Loucy (cell line): Measurements from ENCODE around the gene CACNA1S.

Experiments
- H2AFZ ChIP-seq: fragments of 200-600 bp; sonication (generic); 2 replicates; pipeline ENCODE4 v1.6.0; 2016; ENCODE audit warnings: antibody characterized with exemption, mild to moderate bottlenecking, low read length, moderate library complexity
- H3F3A ChIP-seq: fragments of 200-600 bp; 2 replicates; pipeline ENCODE4 v1.6.0; 2016; ENCODE audit warnings: antibody characterized with exemption, low read depth, mild to moderate bottlenecking
- H3K27me3 ChIP-seq: fragments of 200-600 bp; sonication (generic); 2 replicates; pipeline ENCODE4 v1.6.1; 2014; ENCODE audit warnings: low read length, mild to moderate bottlenecking; ENCODE audit not compliant: insufficient read depth, poor library complexity, severe bottlenecking
- H3K36me3 ChIP-seq: fragments of 200-600 bp; sonication (generic); 2 replicates; pipeline ENCODE4 v1.6.1; 2016; ENCODE audit warnings: low read length; ENCODE audit not compliant: insufficient read depth
- H3K4me1 ChIP-seq: fragments of 200-600 bp; sonication (generic); 2 replicates; pipeline ENCODE4 v1.5.1; 2014; ENCODE audit warnings: low read length, mild to moderate bottlenecking; ENCODE audit not compliant: insufficient read depth, poor library complexity, severe bottlenecking
- H3K4me2 ChIP-seq: fragments of 200-600 bp; sonication (generic); 2 replicates; pipeline ENCODE4 v1.6.0; 2014; ENCODE audit warnings: antibody characterized with exemption, low read length, low read depth, mild to moderate bottlenecking; ENCODE audit not compliant: poor library complexity, severe bottlenecking
- H3K4me3 ChIP-seq: fragments of 200-600 bp; sonication (generic); 2 replicates; pipeline ENCODE4 v1.5.1; 2014; ENCODE audit warnings: low read length, mild to moderate bottlenecking, mixed read lengths; ENCODE audit not compliant: poor library complexity, severe bottlenecking
- H3K79me2 ChIP-seq: fragments of 200-600 bp; sonication (generic); 2 replicates; pipeline ENCODE4 v1.6.1; 2014; ENCODE audit warnings: low read length; ENCODE audit not compliant: insufficient read depth
- H3K9ac ChIP-seq: fragments of 200-600 bp; sonication (generic); 2 replicates; pipeline ENCODE4 v1.6.0; 2014; ENCODE audit warnings: mild to moderate bottlenecking, low read depth, low read length, moderate library complexity; ENCODE audit not compliant: poor library complexity, severe bottlenecking
- H3K9me2 ChIP-seq: fragments of 200-600 bp; sonication (generic); replicated peaks from 2 replicates; pipeline ENCODE4 v1.6.1; 2016; ENCODE audit warnings: low read depth, low read length, mixed read lengths
- H3K9me3 ChIP-seq: fragments of 200-600 bp; sonication (generic); 2 replicates; pipeline ENCODE4 v1.6.1; 2014; ENCODE audit warnings: mild to moderate bottlenecking, antibody characterized with exemption, low read length, low read depth; ENCODE audit not compliant: insufficient read depth
- H4K20me1 ChIP-seq: fragments of 200-600 bp; sonication (generic); 2 replicates; pipeline ENCODE4 v1.6.0; 2014; ENCODE audit warnings: antibody characterized with exemption, low read length, mild to moderate bottlenecking; ENCODE audit not compliant: insufficient read depth, poor library complexity, severe bottlenecking
- EZH2phosphoT487 ChIP-seq: fragments of 200-600 bp; IDR thresholded peaks from 2 replicates; pipeline ENCODE4 v1.6.1; 2018; ENCODE audit warnings: antibody characterized with exemption, mild to moderate bottlenecking, moderate library complexity, borderline replicate concordance
- TF ChIP-seq, protein P1 (sequence below): fragments of 200-600 bp; sonication (generic); conservative IDR thresholded peaks from 2 replicates; pipeline ENCODE4 v1.5.1; 2014; ENCODE audit warnings: mild to moderate bottlenecking, antibody characterized with exemption, low read length

The CACNA1S gene

DNA sequence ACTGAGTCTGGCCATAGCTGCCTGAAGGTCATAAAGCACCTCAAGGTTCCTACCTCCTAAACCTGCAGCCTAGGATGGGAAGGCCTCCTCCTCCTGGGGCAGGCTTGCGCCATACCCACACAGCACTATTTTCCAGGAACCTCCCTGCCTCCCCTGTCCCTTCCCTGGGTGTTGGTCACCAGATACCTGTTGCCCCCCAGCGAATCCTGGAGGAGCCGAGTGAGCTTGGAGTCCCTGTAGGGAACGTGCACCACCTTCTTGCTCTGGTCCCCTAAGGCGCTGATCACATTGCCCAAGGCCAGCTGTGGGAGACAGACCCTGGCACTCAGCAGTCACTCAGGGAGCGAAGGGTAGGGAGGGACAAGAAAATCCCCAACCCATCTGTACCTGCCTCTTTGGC, 108.1 kb downstream of the CACNA1S start:
- Histone ChIP-seq H3K36me3 (peaks cover 79% of the 10 kb centered on the region; the same call in 1 of the 2 replicates), H2AFZ (no peak overlapping the region), H3K27me3 (no peaks in the 10 kb centered on the region), H3K9me3 (no peaks in the 10 kb centered on the region), H3K4me1 (no peaks in the 10 kb centered on the region), H3K4me3 (no peak overlapping the region), H3K79me2 (peaks cover 8% of the 10 kb centered on the region; the same call in 1 of the 2 replicates), H3K9me2 (no peaks in the 10 kb centered on the region), H3F3A (no peaks in the 10 kb centered on the region), H3K4me2 (no peak overlapping the region), H4K20me1 (peaks cover 3% of the 10 kb centered on the region), H3K9ac (no peak overlapping the region)
- TF ChIP-seq EZH2phosphoT487 = no peak
- TF ChIP-seq, protein P1, sequence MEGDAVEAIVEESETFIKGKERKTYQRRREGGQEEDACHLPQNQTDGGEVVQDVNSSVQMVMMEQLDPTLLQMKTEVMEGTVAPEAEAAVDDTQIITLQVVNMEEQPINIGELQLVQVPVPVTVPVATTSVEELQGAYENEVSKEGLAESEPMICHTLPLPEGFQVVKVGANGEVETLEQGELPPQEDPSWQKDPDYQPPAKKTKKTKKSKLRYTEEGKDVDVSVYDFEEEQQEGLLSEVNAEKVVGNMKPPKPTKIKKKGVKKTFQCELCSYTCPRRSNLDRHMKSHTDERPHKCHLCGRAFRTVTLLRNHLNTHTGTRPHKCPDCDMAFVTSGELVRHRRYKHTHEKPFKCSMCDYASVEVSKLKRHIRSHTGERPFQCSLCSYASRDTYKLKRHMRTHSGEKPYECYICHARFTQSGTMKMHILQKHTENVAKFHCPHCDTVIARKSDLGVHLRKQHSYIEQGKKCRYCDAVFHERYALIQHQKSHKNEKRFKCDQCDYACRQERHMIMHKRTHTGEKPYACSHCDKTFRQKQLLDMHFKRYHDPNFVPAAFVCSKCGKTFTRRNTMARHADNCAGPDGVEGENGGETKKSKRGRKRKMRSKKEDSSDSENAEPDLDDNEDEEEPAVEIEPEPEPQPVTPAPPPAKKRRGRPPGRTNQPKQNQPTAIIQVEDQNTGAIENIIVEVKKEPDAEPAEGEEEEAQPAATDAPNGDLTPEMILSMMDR = no peak

DNA sequence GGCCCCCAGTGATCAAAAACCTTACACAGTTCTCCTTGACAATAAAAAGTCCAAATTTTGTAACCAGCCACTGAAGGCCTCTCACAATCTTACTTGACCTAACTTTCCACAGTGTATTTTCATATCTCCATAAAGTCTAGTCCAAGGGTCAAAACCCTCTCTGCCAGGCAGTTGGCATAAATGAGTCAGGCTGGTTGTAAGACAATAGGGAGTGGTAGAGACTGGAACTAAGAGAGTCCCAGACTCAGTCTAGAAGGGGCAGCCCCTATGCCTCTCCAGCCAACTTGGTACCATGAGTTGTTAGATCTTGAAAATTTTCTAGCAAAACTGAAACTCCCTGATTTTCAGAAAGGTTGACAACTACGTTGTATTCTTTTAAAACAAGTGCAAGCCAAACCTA, 109.7 kb downstream of the CACNA1S start:
- TF ChIP-seq, protein P1 = no peak
- no peak for TF ChIP-seq EZH2phosphoT487
- no peaks in the 10 kb centered on the region for H4K20me1 ChIP-seq
- H3K4me3 ChIP-seq = no peak overlapping the region
- no peaks in the 10 kb centered on the region for H3K9me2 ChIP-seq
- no peaks in the 10 kb centered on the region for H3K27me3 ChIP-seq
- no peaks in the 10 kb centered on the region for H3K9me3 ChIP-seq
- H3K79me2 ChIP-seq = peaks cover 4% of the 10 kb centered on the region; the same call in 1 of the 2 replicates
- no peak overlapping the region for H3K9ac ChIP-seq
- peaks cover 85% of the 10 kb centered on the region; the same call in 1 of the 2 replicates for H3K36me3 ChIP-seq
- H3F3A ChIP-seq = no peaks in the 10 kb centered on the region
- H2AFZ ChIP-seq = no peak overlapping the region
- no peaks in the 10 kb centered on the region for H3K4me1 ChIP-seq
- no peak overlapping the region for H3K4me2 ChIP-seq

DNA sequence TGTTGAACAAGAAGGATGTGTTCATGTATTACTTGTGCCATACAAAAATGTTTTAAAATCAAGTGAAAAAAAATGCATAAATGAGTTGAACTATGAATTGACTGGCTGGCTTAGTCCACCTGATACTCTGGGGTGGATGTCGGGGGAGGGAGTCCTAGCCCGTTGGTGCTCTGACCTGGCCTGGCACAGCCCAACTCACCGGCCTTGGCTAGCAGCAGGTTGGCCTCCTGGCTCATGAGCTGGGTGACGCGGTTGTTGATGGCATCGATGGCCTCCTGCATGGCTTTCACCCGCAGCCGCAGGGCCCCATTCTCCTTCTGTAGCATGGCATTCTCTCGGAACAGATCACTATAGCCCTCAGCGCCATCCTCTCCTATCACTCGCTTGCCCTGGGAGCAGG, 110.3 kb downstream of the CACNA1S start:
- Histone ChIP-seq H4K20me1 (no peaks in the 10 kb centered on the region), H3K4me3 (no peak overlapping the region), H2AFZ (no peak overlapping the region), H3K4me1 (no peaks in the 10 kb centered on the region), H3K9ac (no peak overlapping the region), H3K4me2 (no peak overlapping the region), H3K27me3 (no peaks in the 10 kb centered on the region), H3K9me3 (no peaks in the 10 kb centered on the region), H3K9me2 (no peaks in the 10 kb centered on the region), H3K79me2 (no peaks in the 10 kb centered on the region), H3F3A (no peaks in the 10 kb centered on the region), H3K36me3 (peaks cover 88% of the 10 kb centered on the region; the same call in 1 of the 2 replicates)
- no peak for TF ChIP-seq EZH2phosphoT487
- TF ChIP-seq, protein P1 = no peak
